Stimulated activated effector memory CD8-positive, alpha-beta T cell treated with anti-CD3 and anti-CD28 coated beads, Interleukin-12 subunit alpha, Interleukin-12 subunit beta, amount 100 ng/mL, for 72 hours (primary cell): ENCODE results near the gene DSG1.
"Not testable (repeated sequence)": the region's sequence is repeated elsewhere in the genome, so short reads cannot be mapped to it uniquely, and the experiment has no call there.

Experiments used
- ATAC-seq: fragments of 150-1000 bp; cut with Tn5 transposase; 2 replicates; pipeline ENCODE4 v1.10.0; 2021
- DNase-seq, 2 donors: peaks; one replicate each; pipeline ENCODE4 v3.0.0; 2021 to 2022; ENCODE audit warnings: low spot score in 2 of 2
- H3K27ac Mint-ChIP-seq: one replicate; pipeline ENCODE4 v1.8.0; 2022; ENCODE audit warnings: mild to moderate bottlenecking, mixed read lengths
- H3K36me3 Mint-ChIP-seq: one replicate; pipeline ENCODE4 v1.8.0; 2022; ENCODE audit warnings: mild to moderate bottlenecking, mixed read lengths
- H3K4me1 Mint-ChIP-seq: one replicate; pipeline ENCODE4 v1.8.0; 2022; ENCODE audit warnings: mixed read lengths
- H3K4me3 Mint-ChIP-seq: one replicate; pipeline ENCODE4 v1.8.0; 2022; ENCODE audit warnings: mild to moderate bottlenecking, mixed read lengths
- H3K9me3 Mint-ChIP-seq: one replicate; pipeline ENCODE4 v1.8.0; 2022; ENCODE audit warnings: mixed read lengths

DSG1 gene

GRCh38 chr18:31303771-31304170 lies 14.2 kb upstream of the DSG1 start:
- DNase-seq (no peak), ATAC-seq (no peak)
- H3K4me1 Mint-ChIP-seq: no peaks in the 10 kb centered on the region
- H3K4me3 Mint-ChIP-seq: no peak overlapping the region
- no peaks in the 10 kb centered on the region for H3K36me3 Mint-ChIP-seq
- H3K27ac Mint-ChIP-seq: no peak overlapping the region
- peaks cover 3% of the 10 kb centered on the region for H3K9me3 Mint-ChIP-seq

GRCh38 chr18:31309115-31309514 lies 8.8 kb upstream of the DSG1 start:
- H3K36me3 Mint-ChIP-seq: no peaks in the 10 kb centered on the region
- ATAC-seq: no peak
- no peak for DNase-seq
- H3K4me3 Mint-ChIP-seq: no peak overlapping the region
- peaks cover 9% of the 10 kb centered on the region for H3K9me3 Mint-ChIP-seq
- H3K27ac Mint-ChIP-seq: no peak overlapping the region
- H3K4me1 Mint-ChIP-seq: no peaks in the 10 kb centered on the region

GRCh38 chr18:31316974-31317373 lies 986 bp upstream of the DSG1 start:
- H3K27ac Mint-ChIP-seq: no peak overlapping the region
- no peak overlapping the region for H3K4me3 Mint-ChIP-seq
- no peaks in the 10 kb centered on the region for H3K36me3 Mint-ChIP-seq
- no peak for ATAC-seq
- peaks cover 5% of the 10 kb centered on the region for H3K9me3 Mint-ChIP-seq
- H3K4me1 Mint-ChIP-seq: no peaks in the 10 kb centered on the region
- no peak for DNase-seq

GRCh38 chr18:31321719-31322118 lies 3.8 kb downstream of the DSG1 start:
- H3K9me3 Mint-ChIP-seq: peaks cover 14% of the 10 kb centered on the region
- H3K27ac Mint-ChIP-seq: no peak overlapping the region

GRCh38 chr18:31325051-31325450 lies 7.1 kb downstream of the DSG1 start:
- DNase-seq: no peak
- no peaks in the 10 kb centered on the region for H3K36me3 Mint-ChIP-seq

More at GRCh38 chr18:31321719-31322118, 3.8 kb downstream of the DSG1 start:
- no peaks in the 10 kb centered on the region for H3K36me3 Mint-ChIP-seq
- ATAC-seq: no peak
- DNase-seq: no peak
- H3K4me3 Mint-ChIP-seq: no peak overlapping the region
- H3K4me1 Mint-ChIP-seq: no peaks in the 10 kb centered on the region

GRCh38 chr18:31329787-31330438 lies 12.0 kb downstream of the DSG1 start:
- ATAC-seq (no peak), DNase-seq (no peak)
- Mint-ChIP-seq H3K36me3 (no peaks in the 10 kb centered on the region), H3K4me3 (no peak overlapping the region), H3K9me3 (peaks cover 15% of the 10 kb centered on the region), H3K27ac (no peak overlapping the region), H3K4me1 (no peaks in the 10 kb centered on the region)

More at GRCh38 chr18:31325051-31325450, 7.1 kb downstream of the DSG1 start:
- Mint-ChIP-seq H3K4me3 (no peak overlapping the region), H3K9me3 (peaks cover 26% of the 10 kb centered on the region), H3K27ac (no peak overlapping the region), H3K4me1 (no peaks in the 10 kb centered on the region)
- no peak for ATAC-seq

- H3K4me3 Mint-ChIP-seq: no peak overlapping the region
- DNase-seq (no peak), ATAC-seq (no peak)
Observed at GRCh38 chr18:31343454-31343853, 25.5 kb downstream of the DSG1 start.

GRCh38 chr18:31353336-31353735 lies 35.4 kb downstream of the DSG1 start:
- DNase-seq, H3K4me3 Mint-ChIP-seq, ATAC-seq, H3K4me1 Mint-ChIP-seq, H3K9me3 Mint-ChIP-seq, H3K27ac Mint-ChIP-seq, H3K36me3 Mint-ChIP-seq: not testable (repeated sequence)

More at GRCh38 chr18:31343454-31343853, 25.5 kb downstream of the DSG1 start:
- Mint-ChIP-seq H3K27ac (no peak overlapping the region), H3K9me3 (peaks cover 9% of the 10 kb centered on the region), H3K4me1 (no peaks in the 10 kb centered on the region), H3K36me3 (no peaks in the 10 kb centered on the region)

GRCh38 chr18:31354990-31355389 lies 37.0 kb downstream of the DSG1 start:
- H3K27ac Mint-ChIP-seq: no peak overlapping the region
- ATAC-seq (no peak), DNase-seq (no peak)
- no peaks in the 10 kb centered on the region for H3K36me3 Mint-ChIP-seq
- H3K4me3 Mint-ChIP-seq: no peak overlapping the region
- H3K4me1 Mint-ChIP-seq: no peaks in the 10 kb centered on the region
- H3K9me3 Mint-ChIP-seq: no peaks in the 10 kb centered on the region

GRCh38 chr18:31356025-31356424 lies 38.1 kb downstream of the DSG1 start:
- no peak for DNase-seq
- Mint-ChIP-seq H3K36me3 (no peaks in the 10 kb centered on the region), H3K4me1 (no peaks in the 10 kb centered on the region), H3K9me3 (no peaks in the 10 kb centered on the region), H3K27ac (no peak overlapping the region), H3K4me3 (no peak overlapping the region)
- no peak for ATAC-seq

GRCh38 chr18:31364190-31364589 lies 46.2 kb downstream of the DSG1 start:
- Mint-ChIP-seq H3K36me3 (no peaks in the 10 kb centered on the region), H3K4me3 (no peak overlapping the region), H3K27ac (no peak overlapping the region), H3K9me3 (peaks cover 11% of the 10 kb centered on the region), H3K4me1 (no peaks in the 10 kb centered on the region)
- ATAC-seq: no peak
- no peak for DNase-seq

GRCh38 chr18:31369478-31369877 lies 51.5 kb downstream of the DSG1 start:
- no peak for DNase-seq
- Mint-ChIP-seq H3K36me3 (no peaks in the 10 kb centered on the region), H3K9me3 (no peaks in the 10 kb centered on the region), H3K27ac (no peak overlapping the region), H3K4me3 (no peak overlapping the region), H3K4me1 (no peaks in the 10 kb centered on the region)
- no peak for ATAC-seq

GRCh38 chr18:31371989-31372388 lies 54.0 kb downstream of the DSG1 start:
- DNase-seq: no peak
- H3K27ac Mint-ChIP-seq: no peak overlapping the region

GRCh38 chr18:31373641-31374040 lies 55.7 kb downstream of the DSG1 start:
- ATAC-seq (no peak), DNase-seq (no peak)
- H3K9me3 Mint-ChIP-seq: peaks cover 7% of the 10 kb centered on the region
- no peak overlapping the region for H3K4me3 Mint-ChIP-seq
- no peak overlapping the region for H3K27ac Mint-ChIP-seq
- no peaks in the 10 kb centered on the region for H3K4me1 Mint-ChIP-seq
- no peaks in the 10 kb centered on the region for H3K36me3 Mint-ChIP-seq

More at GRCh38 chr18:31371989-31372388, 54.0 kb downstream of the DSG1 start:
- Mint-ChIP-seq H3K4me3 (no peak overlapping the region), H3K36me3 (no peaks in the 10 kb centered on the region), H3K4me1 (no peaks in the 10 kb centered on the region), H3K9me3 (peaks cover 3% of the 10 kb centered on the region)
- ATAC-seq: no peak

GRCh38 chr18:31376477-31376876 lies 58.5 kb downstream of the DSG1 start, which contains the start of gene DSG4:
Gene DSG4, plus strand, starts transcription at chr18:31376777. Its CDS starts 135 bp downstream, at chr18:31376912.
- peaks cover 10% of the 10 kb centered on the region for H3K9me3 Mint-ChIP-seq

GRCh38 chr18:31380912-31381311 lies 63.0 kb downstream of the DSG1 start:
- no peak overlapping the region for H3K4me3 Mint-ChIP-seq
- ATAC-seq (no peak), DNase-seq (no peak)
- H3K36me3 Mint-ChIP-seq: no peaks in the 10 kb centered on the region
- H3K27ac Mint-ChIP-seq: no peak overlapping the region
- H3K4me1 Mint-ChIP-seq: no peaks in the 10 kb centered on the region
- H3K9me3 Mint-ChIP-seq: peaks cover 10% of the 10 kb centered on the region

More at GRCh38 chr18:31376477-31376876, 58.5 kb downstream of the DSG1 start, which contains the start of gene DSG4:
- no peaks in the 10 kb centered on the region for H3K36me3 Mint-ChIP-seq
- DNase-seq (no peak), ATAC-seq (no peak)
- H3K4me3 Mint-ChIP-seq: no peak within 1 kb of the TSS
- no peaks in the 10 kb centered on the region for H3K4me1 Mint-ChIP-seq
- H3K27ac Mint-ChIP-seq: no peak within 1 kb of the TSS
